Measurements from ENCODE around the gene TAC4. TPM values are rescaled to one million over a fixed set of nuclear protein-coding genes. Genes with fewer than 3 reads are reported as not detected.

The TAC4 gene
- total and polyA plus RNA-seq, 10 of the 15 experiments (the other 5 are each of a cell fraction or from before 2014, with no cell fraction given): not detected

DNA sequence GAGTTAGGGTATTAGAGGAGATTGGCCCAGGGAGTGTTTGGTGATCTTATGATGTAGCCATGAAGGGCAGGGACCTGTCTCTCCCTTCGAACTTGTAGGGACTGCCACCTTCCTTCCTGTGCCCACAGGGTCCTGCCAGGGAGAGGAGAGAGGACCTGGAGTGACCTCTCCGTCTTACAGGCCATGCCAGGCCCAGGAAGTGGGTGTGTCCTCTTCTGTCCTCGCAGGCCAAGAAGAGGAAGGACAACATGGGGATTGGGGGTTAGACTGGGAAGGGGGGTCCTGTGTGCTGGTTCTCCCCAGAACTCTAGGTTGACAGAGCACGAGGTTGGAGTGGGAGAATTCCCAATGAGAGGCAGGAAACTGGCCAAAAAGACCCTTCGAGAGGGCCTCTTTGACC is 43.4 kb upstream of the TAC4 start:
- intact Hi-C loops (cut with micrococcal nuclease; ENCODE audit: unreplicated experiment): no loop called here
- Histone ChIP-seq H3K36me3 (ENCODE audit: control insufficient read depth in 2 of 2, insufficient read depth in 2 of 2, low read length in 1 of 2) (no peaks in the 10 kb centered on the region), H3K4me1 (ENCODE audit: control insufficient read depth, insufficient read depth, low read length) (no peaks in the 10 kb centered on the region), H3K27ac (ENCODE audit: control insufficient read depth, insufficient read depth) (no peak overlapping the region), H3K79me2 (ENCODE audit: control insufficient read depth, insufficient read depth, low read length) (no peaks in the 10 kb centered on the region), H3K4me2 (ENCODE audit: control insufficient read depth, insufficient read depth) (no peak overlapping the region), H2AFZ (ENCODE audit: control insufficient read depth, low read depth, low read length) (no peak overlapping the region), H4K20me1 (ENCODE audit: control insufficient read depth, insufficient read depth) (no peaks in the 10 kb centered on the region), H3K9me3 (replicated peaks; ENCODE audit: control insufficient read depth, insufficient read depth, low read length) (no peaks in the 10 kb centered on the region), H3K9ac (ENCODE audit: control insufficient read depth, insufficient read depth, low read length) (no peak overlapping the region), H3K27me3 (replicated peaks in 1 of 2; ENCODE audit: control insufficient read depth in 2 of 2, insufficient read depth in 2 of 2, low read length in 1 of 2) (peaks cover 5 to 9% of the 10 kb centered on the region in 2 experiments), H3K4me3 (no peak overlapping the region)
- FAIRE-seq (no peak), DNase-seq (ENCODE audit: low read depth, low spot score) (no peak), ATAC-seq (no peak)
- 0% methylated on average over 5 of the region's 5 CpGs for WGBS (ENCODE audit: insufficient coverage, insufficient replicate concordance, low lambda C conversion rate, missing lambda C conversion rate)
- in situ Hi-C loops (cut with MboI): no loop called here
- SMC1A ChIA-PET (ENCODE audit: uncharacterized antibody, unreplicated experiment): no interaction called here
- RAD21 ChIA-PET (ENCODE audit: unreplicated experiment): no interaction called here
- CTCF ChIA-PET: no interaction called here
- POLR2A ChIA-PET: no interaction called here
- TF ChIP-seq TCF7 (IDR thresholded peaks at IDR 0.05; ENCODE audit: borderline replicate concordance) (no peak), POLR2AphosphoS2 (IDR thresholded peaks at IDR 0.05; ENCODE audit: low read depth, low read length) (no peak), CEBPB (IDR thresholded peaks at IDR 0.05; ENCODE audit: borderline replicate concordance in 1 of 2, low read depth in 2 of 2, low read length in 2 of 2) (no peak), EGR1 (IDR thresholded peaks at IDR 0.05; ENCODE audit: borderline replicate concordance in 1 of 2, low read depth in 2 of 2, low read length in 2 of 2) (no peak), BMI1 (IDR thresholded peaks at IDR 0.05; ENCODE audit: borderline replicate concordance) (no peak), ATF3 (IDR thresholded peaks at IDR 0.05; ENCODE audit: borderline replicate concordance, extremely low read depth, low read depth, low read length) (no peak), NRF1 (conservative IDR thresholded peaks at IDR 0.05; ENCODE audit: low read depth, low read length) (no peak), RELA (IDR thresholded peaks at IDR 0.05; ENCODE audit: borderline replicate concordance, partially characterized antibody) (no peak), SREBF2 (IDR thresholded peaks at IDR 0.05; ENCODE audit: low read length) (no peak), CREB1 (IDR thresholded peaks at IDR 0.05; ENCODE audit: low read depth) (no peak), POLR2AphosphoS5 (IDR thresholded peaks at IDR 0.05; ENCODE audit: low read length) (no peak), EED (IDR thresholded peaks at IDR 0.05; ENCODE audit: low read depth) (no peak), SMAD1 (IDR thresholded peaks at IDR 0.05; ENCODE audit: low read depth, partially characterized antibody) (no peak), MYB (IDR thresholded peaks at IDR 0.05; ENCODE audit: borderline replicate concordance, low read depth, low read length) (no peak), GATAD2B (conservative IDR thresholded peaks at IDR 0.05; ENCODE audit: low read depth) (no peak), NFIC (IDR thresholded peaks at IDR 0.05; ENCODE audit: low read depth, low read length) (no peak)
- TF ChIP-seq, protein P1, sequence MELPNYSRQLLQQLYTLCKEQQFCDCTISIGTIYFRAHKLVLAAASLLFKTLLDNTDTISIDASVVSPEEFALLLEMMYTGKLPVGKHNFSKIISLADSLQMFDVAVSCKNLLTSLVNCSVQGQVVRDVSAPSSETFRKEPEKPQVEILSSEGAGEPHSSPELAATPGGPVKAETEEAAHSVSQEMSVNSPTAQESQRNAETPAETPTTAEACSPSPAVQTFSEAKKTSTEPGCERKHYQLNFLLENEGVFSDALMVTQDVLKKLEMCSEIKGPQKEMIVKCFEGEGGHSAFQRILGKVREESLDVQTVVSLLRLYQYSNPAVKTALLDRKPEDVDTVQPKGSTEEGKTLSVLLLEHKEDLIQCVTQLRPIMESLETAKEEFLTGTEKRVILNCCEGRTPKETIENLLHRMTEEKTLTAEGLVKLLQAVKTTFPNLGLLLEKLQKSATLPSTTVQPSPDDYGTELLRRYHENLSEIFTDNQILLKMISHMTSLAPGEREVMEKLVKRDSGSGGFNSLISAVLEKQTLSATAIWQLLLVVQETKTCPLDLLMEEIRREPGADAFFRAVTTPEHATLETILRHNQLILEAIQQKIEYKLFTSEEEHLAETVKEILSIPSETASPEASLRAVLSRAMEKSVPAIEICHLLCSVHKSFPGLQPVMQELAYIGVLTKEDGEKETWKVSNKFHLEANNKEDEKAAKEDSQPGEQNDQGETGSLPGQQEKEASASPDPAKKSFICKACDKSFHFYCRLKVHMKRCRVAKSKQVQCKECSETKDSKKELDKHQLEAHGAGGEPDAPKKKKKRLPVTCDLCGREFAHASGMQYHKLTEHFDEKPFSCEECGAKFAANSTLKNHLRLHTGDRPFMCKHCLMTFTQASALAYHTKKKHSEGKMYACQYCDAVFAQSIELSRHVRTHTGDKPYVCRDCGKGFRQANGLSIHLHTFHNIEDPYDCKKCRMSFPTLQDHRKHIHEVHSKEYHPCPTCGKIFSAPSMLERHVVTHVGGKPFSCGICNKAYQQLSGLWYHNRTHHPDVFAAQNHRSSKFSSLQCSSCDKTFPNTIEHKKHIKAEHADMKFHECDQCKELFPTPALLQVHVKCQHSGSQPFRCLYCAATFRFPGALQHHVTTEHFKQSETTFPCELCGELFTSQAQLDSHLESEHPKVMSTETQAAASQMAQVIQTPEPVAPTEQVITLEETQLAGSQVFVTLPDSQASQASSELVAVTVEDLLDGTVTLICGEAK (IDR thresholded peaks at IDR 0.05; ENCODE audit: borderline replicate concordance): no peak
- no TSS peak for BruUV-seq (replicated peaks)
